Bronchial epithelial cell (primary cell): Measurements from ENCODE around the gene SUSD1. TPM values are rescaled to one million over a fixed set of nuclear protein-coding genes. Genes with fewer than 3 reads are reported as not detected.
A peak's percentile ranks its signal among the peaks of the same experiment; 100 is the strongest.
"Not testable (repeated sequence)": the region's sequence is repeated elsewhere in the genome, so short reads cannot be mapped to it uniquely, and the experiment has no call there.

Source experiments
- DNase-seq: peaks from one replicate; pipeline ENCODE4 v3.0.0-alpha.2; 2010; ENCODE audit warnings: low read depth
- FAIRE-seq: peaks from 2 replicates; lab custom pipeline; 2011; peaks lifted over from hg19 to GRCh38; lab: Jason Lieb, UNC
- H3K27me3 ChIP-seq: 2 replicates; pipeline ENCODE4 v1.5.1; 2011; ENCODE audit warnings: low read length; ENCODE audit not compliant: control insufficient read depth, insufficient read depth
- H3K36me3 ChIP-seq: 2 replicates; pipeline ENCODE4 v1.5.1; 2011; ENCODE audit warnings: low read length; ENCODE audit not compliant: control insufficient read depth, insufficient read depth
- H3K4me3 ChIP-seq: 2 replicates; pipeline ENCODE4 v1.5.1; 2011; ENCODE audit warnings: mild to moderate bottlenecking, low read depth, low read length, control low read depth
- CTCF ChIP-seq: IDR thresholded peaks from 2 replicates; pipeline ENCODE4 v1.5.1; 2011; ENCODE audit warnings: mild to moderate bottlenecking, moderate library complexity, low read length, control low read depth, inconsistent platforms; ENCODE audit not compliant: insufficient read depth, severe bottlenecking
- total RNA-seq: library from RNA; depleted of rRNA; stranded (reverse); fragments of >200 nt; gene quantifications from 2 replicates; pipeline ENCODE4 v1.2.1, GENCODE V29; 2014

SUSD1 gene
- total RNA-seq, 1 donor from 2014 or later: 9.0 TPM

- Histone ChIP-seq H3K4me3 (no peak overlapping the region), H3K27me3 (no peaks in the 10 kb centered on the region), H3K36me3 (no peaks in the 10 kb centered on the region)
- no peak for TF ChIP-seq CTCF
- FAIRE-seq: no peak
- peak; percentile 64 for DNase-seq
These were observed 28.4 kb upstream of the SUSD1 start for GRCh38 chr9:112203536-112203935.

GRCh38 chr9:112200711-112201110, 25.6 kb upstream of the SUSD1 start:
- no peak for TF ChIP-seq CTCF
- H3K4me3 ChIP-seq: no peak overlapping the region
- H3K36me3 ChIP-seq: no peaks in the 10 kb centered on the region
- FAIRE-seq (no peak), DNase-seq (no peak)
- H3K27me3 ChIP-seq: no peaks in the 10 kb centered on the region

- FAIRE-seq: no peak
These were observed 23.5 kb upstream of the SUSD1 start for GRCh38 chr9:112198646-112199045.

GRCh38 chr9:112194969-112195431, 19.9 kb upstream of the SUSD1 start:
- TF ChIP-seq CTCF: no peak
- Histone ChIP-seq H3K36me3 (no peaks in the 10 kb centered on the region), H3K4me3 (no peak overlapping the region), H3K27me3 (no peaks in the 10 kb centered on the region)
- no peak for DNase-seq
- FAIRE-seq: no peak

More at GRCh38 chr9:112198646-112199045, 23.5 kb upstream of the SUSD1 start:
- no peak for DNase-seq
- H3K4me3 ChIP-seq: no peak overlapping the region
- no peak for TF ChIP-seq CTCF
- no peaks in the 10 kb centered on the region for H3K27me3 ChIP-seq
- H3K36me3 ChIP-seq: no peaks in the 10 kb centered on the region

- no peaks in the 10 kb centered on the region for H3K36me3 ChIP-seq
- TF ChIP-seq CTCF: no peak
- FAIRE-seq: no peak
- no peak overlapping the region for H3K4me3 ChIP-seq
- DNase-seq: no peak
- no peaks in the 10 kb centered on the region for H3K27me3 ChIP-seq
These were observed 18.6 kb upstream of the SUSD1 start for GRCh38 chr9:112193572-112194288.

- not testable (repeated sequence) for FAIRE-seq, H3K27me3 ChIP-seq, H3K4me3 ChIP-seq, DNase-seq, H3K36me3 ChIP-seq
These were observed 15.2 kb upstream of the SUSD1 start for GRCh38 chr9:112190320-112190719.
